ENCODE data around the gene CRYL1. TPM values are rescaled to one million over a fixed set of nuclear protein-coding genes. Genes with fewer than 3 reads are reported as not detected.

CRYL1 gene
- total RNA-seq, 1 experiment from 2014 or later: 26.5 TPM

DNA sequence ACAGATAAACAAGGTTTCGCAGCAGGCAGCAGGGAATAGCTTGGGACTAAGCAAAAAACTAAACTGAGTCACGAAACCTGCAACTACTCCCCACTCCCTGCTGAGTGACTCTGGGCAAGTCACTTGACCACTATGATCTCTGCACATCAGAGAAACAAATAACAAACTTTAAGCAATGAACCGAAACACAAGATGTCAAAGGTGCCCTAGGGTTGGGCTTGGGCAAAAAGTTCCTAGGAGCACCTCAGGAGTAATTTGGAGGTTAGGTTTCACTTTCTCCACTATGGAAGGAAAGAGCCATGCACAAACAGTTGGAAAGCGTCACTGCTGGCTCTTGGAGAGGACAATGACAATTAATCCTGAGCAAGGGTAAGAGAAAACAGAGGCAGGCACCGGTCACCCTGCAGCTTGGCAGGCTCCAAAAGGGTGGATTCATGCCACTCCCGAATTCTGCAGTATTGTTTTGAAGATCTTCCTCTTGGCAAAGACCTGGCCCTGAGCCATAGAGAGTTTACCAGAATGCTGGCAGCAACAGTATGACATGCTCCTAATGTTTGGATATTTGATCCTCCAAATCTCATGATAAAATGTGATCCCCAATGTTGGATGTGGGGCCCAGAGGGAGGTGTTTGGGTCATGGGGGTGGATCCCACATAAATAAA, 60.3 kb downstream of the CRYL1 start:
- intact Hi-C loops (cut with micrococcal nuclease): no loop called here
- no TSS peak for BruUV-seq (replicated peaks)
- TF ChIP-seq, protein P1, sequence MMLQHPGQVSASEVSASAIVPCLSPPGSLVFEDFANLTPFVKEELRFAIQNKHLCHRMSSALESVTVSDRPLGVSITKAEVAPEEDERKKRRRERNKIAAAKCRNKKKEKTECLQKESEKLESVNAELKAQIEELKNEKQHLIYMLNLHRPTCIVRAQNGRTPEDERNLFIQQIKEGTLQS (IDR thresholded peaks at IDR 0.05): no peak
- TF ChIP-seq SIN3A (IDR thresholded peaks at IDR 0.05; ENCODE audit: low read depth): no peak
- no peak for TF ChIP-seq RAD21 (IDR thresholded peaks at IDR 0.05; ENCODE audit: low read depth)
- TF ChIP-seq ELF1 (IDR thresholded peaks at IDR 0.05; ENCODE audit: borderline replicate concordance, low read depth): no peak
- TF ChIP-seq EZH2phosphoT487 (IDR thresholded peaks at IDR 0.05; ENCODE audit: borderline replicate concordance): no peak
- no peak for TF ChIP-seq FOSL1 (IDR thresholded peaks at IDR 0.05; ENCODE audit: low read depth)
- no peak for TF ChIP-seq POLR2A (IDR thresholded peaks at IDR 0.05; ENCODE audit: borderline replicate concordance, extremely low read depth, insufficient read depth, insufficient read length)
- TF ChIP-seq TCF7L2 (IDR thresholded peaks at IDR 0.05; ENCODE audit: borderline replicate concordance, extremely low read depth, insufficient read depth, insufficient read length): no peak
- no peak for TF ChIP-seq CEBPB (IDR thresholded peaks at IDR 0.05; ENCODE audit: low read depth)
- no peak for DNase-seq (ENCODE audit: low read depth, low spot score)
- CTCF ChIA-PET: no interaction called here
- Histone ChIP-seq H3K4me1 (ENCODE audit: control insufficient read depth in 1 of 2, insufficient read depth in 2 of 2, low read length in 2 of 2) (peaks cover 27% of the 10 kb centered on the region in 2 experiments), H3K9me3 (ENCODE audit: control insufficient read depth in 1 of 2, insufficient read depth in 1 of 2, low read depth in 1 of 2, low read length in 2 of 2) (no peaks in the 10 kb centered on the region), H3K9me2 (ENCODE audit: insufficient read depth) (no peaks in the 10 kb centered on the region), H3K79me2 (ENCODE audit: insufficient read depth, low read length) (no peaks in the 10 kb centered on the region), H3K9ac (ENCODE audit: low read length) (no peak overlapping the region), H3K4me2 (ENCODE audit: low read length) (peak overlapping the region; percentile 35), H3K27ac (ENCODE audit: low read depth, low read length) (peak overlapping the region; percentile 35; the same call in 1 of the 2 replicates), H2AFZ (ENCODE audit: low read depth, low read length, poor library complexity, severe bottlenecking) (no peak overlapping the region), H4K20me1 (ENCODE audit: insufficient read depth) (no peaks in the 10 kb centered on the region), H3K27me3 (ENCODE audit: insufficient read depth, low read length) (no peaks in the 10 kb centered on the region), H3K36me3 (ENCODE audit: control insufficient read depth in 1 of 2, insufficient read depth in 2 of 2, low read length in 2 of 2) (no peaks in the 10 kb centered on the region), H3K4me3 (replicated peaks in 1 of 2; ENCODE audit: low read depth in 1 of 2, low read length in 2 of 2) (no peak overlapping the region)
- RAD21 ChIA-PET (ENCODE audit: low non-redundant PET in 1 of 2, low total read pairs in 2 of 2, uncharacterized antibody in 2 of 2, unreplicated experiment in 2 of 2): interaction anchor here in 1 of 2 experiments (0.6 kb wide), 1 partner anchor 10 kb away, joined by 3 read pairs; no protein-coding TSS in a partner anchor
- ATAC-seq: no peak; the same call in 1 of the 2 replicates
- POLR2A ChIA-PET: no interaction called here

DNA sequence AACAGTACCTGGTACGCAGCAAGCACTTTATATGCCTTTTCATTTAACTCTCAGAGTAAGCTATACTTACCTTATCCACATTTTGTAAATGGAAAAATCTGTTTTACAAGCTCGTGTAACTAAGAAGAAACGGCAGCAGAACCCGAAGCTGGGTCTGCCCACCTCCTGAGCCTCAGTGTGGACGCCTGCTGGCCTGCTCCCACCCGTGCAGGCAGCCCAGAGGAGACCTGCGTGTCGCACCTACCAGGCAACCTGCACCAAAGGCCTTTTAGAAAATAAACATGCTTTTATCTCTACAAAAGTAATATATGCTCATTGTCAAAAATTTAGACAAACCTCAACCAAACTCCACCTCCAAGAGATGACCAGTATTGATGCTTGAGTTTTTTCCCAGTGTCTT, 62.7 kb downstream of the CRYL1 start:
- POLR2A ChIA-PET: no interaction called here
- ATAC-seq (no peak), DNase-seq (ENCODE audit: low read depth, low spot score) (no peak)
- Histone ChIP-seq H3K9ac (ENCODE audit: low read length) (no peak overlapping the region), H3K36me3 (ENCODE audit: control insufficient read depth in 1 of 2, insufficient read depth in 2 of 2, low read length in 2 of 2) (no peaks in the 10 kb centered on the region), H4K20me1 (ENCODE audit: insufficient read depth) (no peaks in the 10 kb centered on the region), H3K79me2 (ENCODE audit: insufficient read depth, low read length) (no peaks in the 10 kb centered on the region), H3K9me3 (ENCODE audit: control insufficient read depth in 1 of 2, insufficient read depth in 1 of 2, low read depth in 1 of 2, low read length in 2 of 2) (no peaks in the 10 kb centered on the region), H3K27me3 (ENCODE audit: insufficient read depth, low read length) (no peaks in the 10 kb centered on the region), H3K4me1 (ENCODE audit: control insufficient read depth in 1 of 2, insufficient read depth in 2 of 2, low read length in 2 of 2) (peaks cover 24 to 27% of the 10 kb centered on the region in 2 experiments), H2AFZ (ENCODE audit: low read depth, low read length, poor library complexity, severe bottlenecking) (no peak overlapping the region), H3K27ac (ENCODE audit: low read depth, low read length) (no peak overlapping the region), H3K9me2 (ENCODE audit: insufficient read depth) (no peaks in the 10 kb centered on the region), H3K4me3 (replicated peaks in 1 of 2; ENCODE audit: low read depth in 1 of 2, low read length in 2 of 2) (no peak overlapping the region), H3K4me2 (ENCODE audit: low read length) (no peak overlapping the region)
- CTCF ChIA-PET: no interaction called here
- no TSS peak for BruUV-seq (replicated peaks)
- intact Hi-C loops (cut with micrococcal nuclease): no loop called here
- RAD21 ChIA-PET (ENCODE audit: low non-redundant PET in 1 of 2, low total read pairs in 2 of 2, uncharacterized antibody in 2 of 2, unreplicated experiment in 2 of 2): no interaction called here
- TF ChIP-seq SP1 (IDR thresholded peaks at IDR 0.05; ENCODE audit: low read depth) (no peak), RAD21 (IDR thresholded peaks at IDR 0.05; ENCODE audit: low read depth) (no peak), SRF (IDR thresholded peaks at IDR 0.05; ENCODE audit: low read depth) (no peak), TCF7L2 (IDR thresholded peaks at IDR 0.05; ENCODE audit: borderline replicate concordance, extremely low read depth, insufficient read depth, insufficient read length) (no peak), ELF1 (IDR thresholded peaks at IDR 0.05; ENCODE audit: borderline replicate concordance, low read depth) (no peak), EGR1 (IDR thresholded peaks at IDR 0.05; ENCODE audit: low read depth) (no peak), CEBPB (IDR thresholded peaks at IDR 0.05; ENCODE audit: low read depth) (no peak), EZH2phosphoT487 (IDR thresholded peaks at IDR 0.05; ENCODE audit: borderline replicate concordance) (no peak), ZFX (IDR thresholded peaks at IDR 0.05) (no peak), CBX3 (IDR thresholded peaks at IDR 0.05; ENCODE audit: low read depth) (no peak), YY1 (IDR thresholded peaks at IDR 0.05; ENCODE audit: extremely low read depth, insufficient replicate concordance, low read depth, low read length) (no peak)
- TF ChIP-seq, protein P2, sequence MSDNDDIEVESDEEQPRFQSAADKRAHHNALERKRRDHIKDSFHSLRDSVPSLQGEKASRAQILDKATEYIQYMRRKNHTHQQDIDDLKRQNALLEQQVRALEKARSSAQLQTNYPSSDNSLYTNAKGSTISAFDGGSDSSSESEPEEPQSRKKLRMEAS (IDR thresholded peaks at IDR 0.05): no peak
- TF ChIP-seq, protein P3, sequence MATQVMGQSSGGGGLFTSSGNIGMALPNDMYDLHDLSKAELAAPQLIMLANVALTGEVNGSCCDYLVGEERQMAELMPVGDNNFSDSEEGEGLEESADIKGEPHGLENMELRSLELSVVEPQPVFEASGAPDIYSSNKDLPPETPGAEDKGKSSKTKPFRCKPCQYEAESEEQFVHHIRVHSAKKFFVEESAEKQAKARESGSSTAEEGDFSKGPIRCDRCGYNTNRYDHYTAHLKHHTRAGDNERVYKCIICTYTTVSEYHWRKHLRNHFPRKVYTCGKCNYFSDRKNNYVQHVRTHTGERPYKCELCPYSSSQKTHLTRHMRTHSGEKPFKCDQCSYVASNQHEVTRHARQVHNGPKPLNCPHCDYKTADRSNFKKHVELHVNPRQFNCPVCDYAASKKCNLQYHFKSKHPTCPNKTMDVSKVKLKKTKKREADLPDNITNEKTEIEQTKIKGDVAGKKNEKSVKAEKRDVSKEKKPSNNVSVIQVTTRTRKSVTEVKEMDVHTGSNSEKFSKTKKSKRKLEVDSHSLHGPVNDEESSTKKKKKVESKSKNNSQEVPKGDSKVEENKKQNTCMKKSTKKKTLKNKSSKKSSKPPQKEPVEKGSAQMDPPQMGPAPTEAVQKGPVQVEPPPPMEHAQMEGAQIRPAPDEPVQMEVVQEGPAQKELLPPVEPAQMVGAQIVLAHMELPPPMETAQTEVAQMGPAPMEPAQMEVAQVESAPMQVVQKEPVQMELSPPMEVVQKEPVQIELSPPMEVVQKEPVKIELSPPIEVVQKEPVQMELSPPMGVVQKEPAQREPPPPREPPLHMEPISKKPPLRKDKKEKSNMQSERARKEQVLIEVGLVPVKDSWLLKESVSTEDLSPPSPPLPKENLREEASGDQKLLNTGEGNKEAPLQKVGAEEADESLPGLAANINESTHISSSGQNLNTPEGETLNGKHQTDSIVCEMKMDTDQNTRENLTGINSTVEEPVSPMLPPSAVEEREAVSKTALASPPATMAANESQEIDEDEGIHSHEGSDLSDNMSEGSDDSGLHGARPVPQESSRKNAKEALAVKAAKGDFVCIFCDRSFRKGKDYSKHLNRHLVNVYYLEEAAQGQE (IDR thresholded peaks at IDR 0.05; ENCODE audit: low read depth): no peak

Measured in HCT116 (cell line).